Calu3 (cell line): ENCODE measurements around the gene CCNA2. TPM values are rescaled to one million over a fixed set of nuclear protein-coding genes. Genes with fewer than 3 reads are reported as not detected.

Experiments
- BruUV-seq: library from RNA; stranded (reverse); fragments of 400-500 nt; replicated peaks from 2 replicates; lab custom pipeline; 2021; lab: Mats Ljungman, UMichigan
- CTCF ChIA-PET: fragments of 300-600 bp; sonication (Branson Sonifier 250); formaldehyde crosslinking; loops from one replicate; lab custom pipeline; 2022; ENCODE audit warnings: antibody characterized with exemption; lab: Charles Lee
- DNase-seq: peaks from one replicate; pipeline ENCODE4 v3.0.0; 2022
- H3K27ac Mint-ChIP-seq: one replicate; pipeline ENCODE4 v1.8.0; 2022; ENCODE audit warnings: mixed read lengths; ENCODE audit not compliant: unreplicated experiment
- H3K27me3 Mint-ChIP-seq: one replicate; pipeline ENCODE4 v1.8.0; 2022; ENCODE audit warnings: mixed read lengths; ENCODE audit not compliant: unreplicated experiment
- H3K36me3 Mint-ChIP-seq: one replicate; pipeline ENCODE4 v1.8.0; 2022; ENCODE audit warnings: mild to moderate bottlenecking, moderate library complexity, mixed read lengths; ENCODE audit not compliant: insufficient read depth, unreplicated experiment
- H3K4me1 Mint-ChIP-seq: one replicate; pipeline ENCODE4 v1.8.0; 2022; ENCODE audit warnings: mild to moderate bottlenecking, low read depth, mixed read lengths; ENCODE audit not compliant: unreplicated experiment
- H3K4me3 Mint-ChIP-seq: one replicate; pipeline ENCODE4 v1.8.0; 2022; ENCODE audit warnings: mild to moderate bottlenecking, low read depth, moderate library complexity, mixed read lengths; ENCODE audit not compliant: unreplicated experiment
- H3K9me3 Mint-ChIP-seq: one replicate; pipeline ENCODE4 v1.8.0; 2022; ENCODE audit warnings: low read depth, mixed read lengths; ENCODE audit not compliant: unreplicated experiment
- CTCF ChIP-seq: fragments of 200-600 bp; IDR thresholded peaks from one replicate; pipeline ENCODE4 v1.8.0; 2022; ENCODE audit warnings: antibody characterized with exemption; ENCODE audit not compliant: unreplicated experiment
- intact Hi-C: fragments of 100-400 bp; cut with micrococcal nuclease; formaldehyde crosslinking; loops from one replicate; pipeline ENCODE4 v1.10.0; 2022; ENCODE audit not compliant: unreplicated experiment
- total RNA-seq: library from RNA; stranded (reverse); gene quantifications from 2 replicates; pipeline ENCODE4 v1.2.3, GENCODE V29; 2022

CCNA2 gene
- total RNA-seq, 1 experiment from 2014 or later: 32.6 TPM

GRCh38 chr4:121784975-121785374 lies 38.7 kb downstream of the CCNA2 start:
- no peak overlapping the region for H3K4me3 Mint-ChIP-seq
- H3K36me3 Mint-ChIP-seq: no peaks in the 10 kb centered on the region
- no peaks in the 10 kb centered on the region for H3K27me3 Mint-ChIP-seq
- H3K27ac Mint-ChIP-seq: no peak overlapping the region
- intact Hi-C loops: no loop called here
- H3K9me3 Mint-ChIP-seq: no peaks in the 10 kb centered on the region
- BruUV-seq: no TSS peak
- TF ChIP-seq CTCF: no peak
- H3K4me1 Mint-ChIP-seq: peaks cover 23% of the 10 kb centered on the region
- CTCF ChIA-PET: interaction anchor here (1.1 kb wide), 1 partner anchor 89 kb away, joined by 3 read pairs; no protein-coding TSS in a partner anchor
- DNase-seq: peak; percentile 49

GRCh38 chr4:121784401-121784800 lies 39.3 kb downstream of the CCNA2 start:
- CTCF ChIA-PET: interaction anchor here (0.6 to 1.1 kb wide), 2 partner anchors 88 to 587 kb away, joined by 3 to 4 read pairs; no protein-coding TSS in a partner anchor
- no peaks in the 10 kb centered on the region for H3K9me3 Mint-ChIP-seq
- no peaks in the 10 kb centered on the region for H3K36me3 Mint-ChIP-seq
- no TSS peak for BruUV-seq
- H3K4me3 Mint-ChIP-seq: no peak overlapping the region
- H3K27ac Mint-ChIP-seq: no peak overlapping the region
- DNase-seq: no peak
- H3K27me3 Mint-ChIP-seq: no peaks in the 10 kb centered on the region
- intact Hi-C loops: no loop called here
- TF ChIP-seq CTCF: no peak
- H3K4me1 Mint-ChIP-seq: peaks cover 20% of the 10 kb centered on the region

- Mint-ChIP-seq H3K4me3 (no peak overlapping the region), H3K27ac (no peak overlapping the region)
- no peak for DNase-seq
These were observed 40.5 kb downstream of the CCNA2 start for GRCh38 chr4:121783210-121783609.

GRCh38 chr4:121778991-121779628 lies 44.6 kb downstream of the CCNA2 start:
- CTCF ChIA-PET: no interaction called here
- no TSS peak for BruUV-seq

More at GRCh38 chr4:121783210-121783609, 40.5 kb downstream of the CCNA2 start:
- CTCF ChIA-PET: no interaction called here
- TF ChIP-seq CTCF: no peak
- intact Hi-C loops: no loop called here
- Mint-ChIP-seq H3K36me3 (no peaks in the 10 kb centered on the region), H3K4me1 (peaks cover 16% of the 10 kb centered on the region), H3K9me3 (no peaks in the 10 kb centered on the region), H3K27me3 (no peaks in the 10 kb centered on the region)
- no TSS peak for BruUV-seq

More at GRCh38 chr4:121778991-121779628, 44.6 kb downstream of the CCNA2 start:
- Mint-ChIP-seq H3K27me3 (no peaks in the 10 kb centered on the region), H3K36me3 (no peaks in the 10 kb centered on the region), H3K9me3 (no peaks in the 10 kb centered on the region), H3K4me1 (no peaks in the 10 kb centered on the region), H3K27ac (no peak overlapping the region), H3K4me3 (no peak overlapping the region)
- intact Hi-C loops: no loop called here
- no peak for DNase-seq
- no peak for TF ChIP-seq CTCF
